GM21367 (cell line): ENCODE results near the gene C5orf52.
"Not testable (repeated sequence)": the region's sequence is repeated elsewhere in the genome, so short reads cannot be mapped to it uniquely, and the experiment has no call there.

Source experiments
- ATAC-seq: cut with Tn5 transposase; IDR thresholded peaks from one replicate; pipeline ENCODE4 v1.9.1; 2021; ENCODE audit not compliant: unreplicated experiment

Gene C5orf52

DNA sequence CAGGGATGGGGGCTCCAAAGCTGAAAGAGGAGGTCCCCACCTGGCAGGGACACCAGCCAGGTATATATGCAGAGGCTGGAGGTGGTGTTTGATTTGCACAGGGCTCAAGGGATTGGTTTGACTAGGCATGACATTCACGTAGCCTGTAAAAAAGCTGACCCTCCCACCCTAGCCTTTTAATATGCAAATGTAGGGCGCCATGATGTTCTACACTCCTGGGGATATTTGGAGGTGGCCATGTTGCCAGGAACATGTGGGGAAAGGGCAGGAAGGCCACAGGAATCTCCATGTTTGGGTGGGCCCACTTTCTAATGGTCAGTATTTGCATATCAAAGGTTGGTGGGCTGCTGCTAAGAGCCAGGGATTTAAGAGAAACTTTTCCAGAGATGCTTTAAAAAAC, 47.9 kb downstream of the C5orf52 start:
- no peak for ATAC-seq

DNA sequence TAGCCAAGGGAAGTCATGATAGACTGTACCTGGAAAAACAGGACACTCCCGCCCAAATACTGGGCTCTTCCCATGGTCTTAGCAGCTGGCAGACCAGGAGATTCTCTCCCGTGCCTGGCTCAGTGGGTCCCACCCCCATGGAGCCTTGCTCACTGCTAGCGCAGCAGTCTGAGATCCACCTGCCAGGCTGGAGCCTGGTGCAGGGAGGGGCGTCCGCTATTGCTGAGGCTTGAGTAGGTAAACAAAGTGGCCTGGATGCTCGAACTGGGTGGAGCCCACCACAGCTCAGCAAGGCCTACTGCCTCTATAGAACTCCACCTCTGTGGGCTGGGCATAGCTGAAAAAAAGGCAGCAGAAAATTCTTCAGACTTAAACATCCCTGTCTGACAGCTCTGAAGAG, 49.8 kb downstream of the C5orf52 start:
- ATAC-seq = no peak

- not testable (repeated sequence) for ATAC-seq
Observed at GRCh38 chr5:157722895-157723294, 51.6 kb downstream of the C5orf52 start.

DNA sequence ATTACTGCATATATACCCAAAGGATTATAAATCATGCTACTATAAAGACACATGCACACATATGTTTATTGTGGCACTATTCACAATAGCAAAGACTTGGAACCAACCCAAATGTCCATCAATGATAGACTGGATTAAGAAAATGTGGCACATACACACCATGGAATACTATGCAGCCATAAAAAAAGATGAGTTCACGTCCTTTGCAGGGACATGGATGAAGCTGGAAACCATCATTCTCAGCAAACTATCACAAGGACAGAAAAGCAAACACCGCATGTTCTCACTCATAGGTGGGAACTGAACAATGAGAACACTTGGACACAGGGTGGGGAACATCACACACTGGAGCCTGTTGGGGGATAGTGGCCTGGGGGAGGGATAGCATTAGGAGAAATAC, 55.3 kb downstream of the C5orf52 start:
- ATAC-seq = not testable (repeated sequence)

GRCh38 chr5:157727858-157728257, 56.5 kb downstream of the C5orf52 start:
- ATAC-seq = not testable (repeated sequence)
